Coronary artery (tissue), 2 donors: ENCODE data around the gene MDH1.

Experiments
- DNase-seq: peaks from one replicate; pipeline ENCODE4 v3.0.0-alpha.2; 2017; ENCODE audit warnings: low spot score
- H3K27ac ChIP-seq, 2 donors: fragments of 200-600 bp; sonication (generic); one replicate each; pipeline ENCODE4 v1.5.1; 2016 to 2019
- H3K4me3 ChIP-seq: fragments of 200-600 bp; sonication (generic); 2 replicates; pipeline ENCODE4 v1.5.1; 2016; ENCODE audit warnings: mild to moderate bottlenecking, moderate library complexity
- CTCF ChIP-seq: fragments of 200-600 bp; sonication (generic); IDR thresholded peaks from one replicate; pipeline ENCODE4 v1.5.1; 2019; ENCODE audit warnings: antibody characterized with exemption

Gene MDH1

DNA sequence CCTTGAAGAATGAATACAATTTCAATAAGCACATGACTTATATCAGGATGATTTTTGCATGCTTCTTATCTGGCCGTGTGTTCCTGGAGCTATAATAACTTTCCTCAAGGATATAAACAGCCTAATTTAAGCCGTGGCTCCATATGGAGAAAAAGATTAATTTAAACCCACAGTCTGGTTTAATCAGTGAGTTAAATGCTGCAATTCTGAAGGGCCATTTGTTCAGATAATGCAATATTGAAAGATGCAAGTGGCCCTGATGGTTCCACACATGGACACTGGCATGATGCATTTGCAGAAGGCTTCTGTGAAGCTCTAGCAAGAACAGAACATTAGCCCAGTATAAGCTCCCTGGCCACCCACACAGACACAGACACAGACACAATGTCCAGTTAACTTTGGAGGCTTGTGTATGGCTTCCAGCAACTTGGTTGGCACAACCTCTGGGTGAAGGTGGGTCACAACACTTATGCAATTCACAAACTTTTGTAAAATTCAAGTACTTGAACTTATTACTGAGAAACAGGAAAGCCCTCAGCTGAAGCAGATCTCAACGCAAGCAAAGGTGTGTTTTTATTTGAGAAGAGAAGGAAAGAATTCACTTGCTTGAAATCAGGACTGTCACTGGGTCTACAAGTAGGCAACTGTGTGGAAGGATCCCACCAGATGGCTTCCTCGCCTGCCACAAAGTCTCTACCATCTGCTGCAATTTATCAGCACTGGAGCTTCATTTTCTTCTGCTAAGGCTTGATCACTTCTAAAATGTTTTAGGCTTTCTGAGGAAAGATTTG lies 63.3 kb downstream of the MDH1 start:
- Histone ChIP-seq H3K4me3 (no peak overlapping the region), H3K27ac (no peak overlapping the region)
- no peak for DNase-seq
- no peak for TF ChIP-seq CTCF

- no peak for DNase-seq
- TF ChIP-seq CTCF, result no peak
- no peak overlapping the region for H3K4me3 ChIP-seq
- H3K27ac ChIP-seq, result no peak overlapping the region
These were observed 63.9 kb downstream of the MDH1 start for GRCh38 chr2:63652652-63652985.

DNA sequence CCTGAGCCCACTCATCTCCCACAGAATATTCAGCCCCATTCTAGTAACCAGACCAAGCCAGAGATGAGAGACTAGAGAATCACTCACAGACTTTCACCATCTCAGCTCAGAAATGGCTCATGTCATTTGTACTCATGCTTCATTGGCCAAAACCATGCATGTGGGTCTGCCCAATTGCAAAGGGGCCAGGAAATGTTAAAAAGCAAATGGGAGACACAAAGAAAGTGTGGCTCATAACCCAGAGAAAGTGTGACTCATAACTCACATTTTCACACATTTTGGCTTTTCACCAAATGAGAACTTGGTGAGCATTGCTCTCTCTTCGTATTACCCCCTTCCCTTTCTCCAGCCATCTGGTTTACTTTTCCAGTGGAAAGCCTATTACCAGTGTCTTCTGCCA lies 66.2 kb downstream of the MDH1 start:
- TF ChIP-seq CTCF, result no peak
- no peak for DNase-seq
- H3K27ac ChIP-seq, result no peak overlapping the region
- H3K4me3 ChIP-seq, result no peak overlapping the region
